Activated CD8-positive, alpha-beta memory T cell treated with anti-CD3 and anti-CD28 coated beads for 4 hours (primary cell): ENCODE data around the gene KIF26A.
"Not testable (repeated sequence)": the region's sequence is repeated elsewhere in the genome, so short reads cannot be mapped to it uniquely, and the experiment has no call there.

Source experiments
- DNase-seq, 2 donors: peaks; one replicate each; pipeline ENCODE4 v3.0.0-alpha.2; 2020; ENCODE audit warnings: low read depth in 2 of 2

KIF26A gene

GRCh38 chr14:104222396-104223036 lies 84.1 kb downstream of the KIF26A start:
- no peak for DNase-seq

- DNase-seq = no peak
Observed at GRCh38 chr14:104223101-104224041, 85.0 kb downstream of the KIF26A start.

GRCh38 chr14:104224131-104224505 lies 85.7 kb downstream of the KIF26A start:
- DNase-seq = no peak

GRCh38 chr14:104224506-104225277 lies 86.3 kb downstream of the KIF26A start:
- no peak for DNase-seq

- not testable (repeated sequence) for DNase-seq
Observed at GRCh38 chr14:104225278-104226190, 87.1 kb downstream of the KIF26A start.

- no peak for DNase-seq
Observed at GRCh38 chr14:104226421-104227383, 88.3 kb downstream of the KIF26A start.

- DNase-seq = no peak
Observed at GRCh38 chr14:104227806-104228205, 89.4 kb downstream of the KIF26A start.

- DNase-seq = no peak
Observed at GRCh38 chr14:104228221-104228620, 89.8 kb downstream of the KIF26A start.

GRCh38 chr14:104228716-104229533 lies 90.5 kb downstream of the KIF26A start:
- DNase-seq = no peak

GRCh38 chr14:104229534-104230055 lies 91.2 kb downstream of the KIF26A start:
- DNase-seq = no peak

- DNase-seq = no peak
Observed at GRCh38 chr14:104230119-104230815, 91.9 kb downstream of the KIF26A start.
